ENCODE measurements around the gene FOXS1.

DNA sequence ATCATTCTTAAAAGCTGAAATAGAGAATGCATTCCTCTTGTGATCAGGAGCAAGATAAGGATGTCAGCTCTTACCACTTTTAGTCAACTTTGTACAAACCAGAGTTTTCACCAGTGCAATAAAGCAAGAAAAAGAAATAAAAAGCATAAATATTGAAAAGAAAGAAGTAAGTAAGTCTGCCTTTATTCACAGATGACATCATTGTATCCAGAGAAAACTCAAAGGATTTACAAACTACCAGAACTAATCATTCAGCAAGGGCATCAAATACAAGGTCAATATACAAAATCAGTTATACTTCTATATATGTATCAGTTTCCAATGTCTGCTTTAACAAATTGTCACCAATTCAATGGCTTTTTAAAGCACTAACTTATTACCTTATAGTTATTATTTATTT, 38.4 kb upstream of the FOXS1 start:
- TF ChIP-seq, protein P1, sequence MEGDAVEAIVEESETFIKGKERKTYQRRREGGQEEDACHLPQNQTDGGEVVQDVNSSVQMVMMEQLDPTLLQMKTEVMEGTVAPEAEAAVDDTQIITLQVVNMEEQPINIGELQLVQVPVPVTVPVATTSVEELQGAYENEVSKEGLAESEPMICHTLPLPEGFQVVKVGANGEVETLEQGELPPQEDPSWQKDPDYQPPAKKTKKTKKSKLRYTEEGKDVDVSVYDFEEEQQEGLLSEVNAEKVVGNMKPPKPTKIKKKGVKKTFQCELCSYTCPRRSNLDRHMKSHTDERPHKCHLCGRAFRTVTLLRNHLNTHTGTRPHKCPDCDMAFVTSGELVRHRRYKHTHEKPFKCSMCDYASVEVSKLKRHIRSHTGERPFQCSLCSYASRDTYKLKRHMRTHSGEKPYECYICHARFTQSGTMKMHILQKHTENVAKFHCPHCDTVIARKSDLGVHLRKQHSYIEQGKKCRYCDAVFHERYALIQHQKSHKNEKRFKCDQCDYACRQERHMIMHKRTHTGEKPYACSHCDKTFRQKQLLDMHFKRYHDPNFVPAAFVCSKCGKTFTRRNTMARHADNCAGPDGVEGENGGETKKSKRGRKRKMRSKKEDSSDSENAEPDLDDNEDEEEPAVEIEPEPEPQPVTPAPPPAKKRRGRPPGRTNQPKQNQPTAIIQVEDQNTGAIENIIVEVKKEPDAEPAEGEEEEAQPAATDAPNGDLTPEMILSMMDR (conservative IDR thresholded peaks at IDR 0.05; ENCODE audit: low read depth, low read length) = no peak
- no peak for TF ChIP-seq EZH2 (IDR thresholded peaks at IDR 0.05; ENCODE audit: borderline replicate concordance, low read depth, low read length, poor library complexity, severe bottlenecking)
